ENCODE measurements around the gene ACOXL. TPM values are rescaled to one million over a fixed set of nuclear protein-coding genes. Genes with fewer than 3 reads are reported as not detected.

Gene ACOXL
- not detected in 5 replicates for total RNA-seq (2022; extraction: Qiagen RNA extraction)

GRCh38 chr2:110732422-110733413 is at the start of gene ACOXL:
Gene ACOXL (plus strand): TSS chr2:110732573. CDS start chr2:110768390, 35,817 bp downstream.

GRCh38 chr2:111120253-111121027 is 388.1 kb downstream of the ACOXL start, which contains the start of gene BCL2L11:
Gene BCL2L11 (plus strand): TSS chr2:111120914. CDS start chr2:111123746, 2,832 bp downstream.

Other genes with a start within 250 kb of the ACOXL start
- 5.6 to 9.3 TPM (median 6.8 TPM) in 5 replicates for gene RGPD6, start 155.4 kb upstream of the ACOXL start, total RNA-seq (2022; extraction: Qiagen RNA extraction)
- 33.7 to 43.6 TPM (median 36.3 TPM) in 5 replicates for gene BUB1, start 54.5 kb upstream of the ACOXL start, total RNA-seq (2022; extraction: Qiagen RNA extraction)